DMS153 treated with DMSO at 0.1 percent for 48 hours (cell line): ENCODE results near the gene CFAP77.

Experiments
- DNase-seq: peaks from one replicate; lab custom pipeline; 2025; ENCODE audit not compliant: unreplicated experiment; lab: John Stamatoyannopoulos, UW

Gene CFAP77

GRCh38 chr9:132575005-132575609 lies 165.1 kb downstream of the CFAP77 start:
- peak; percentile 67 for DNase-seq

GRCh38 chr9:132575811-132576210 lies 165.8 kb downstream of the CFAP77 start:
- no peak for DNase-seq

GRCh38 chr9:132577119-132577518 lies 167.1 kb downstream of the CFAP77 start:
- DNase-seq = no peak

- no peak for DNase-seq
Observed at GRCh38 chr9:132578367-132578932, 168.4 kb downstream of the CFAP77 start.

- DNase-seq = no peak
Observed at GRCh38 chr9:132579427-132579798, 169.4 kb downstream of the CFAP77 start.

GRCh38 chr9:132582276-132582785 lies 172.3 kb downstream of the CFAP77 start, which contains the start of gene BARHL1:
Gene BARHL1, plus strand, starts transcription at chr9:132582606. Its CDS starts 192 bp downstream, at chr9:132582798.
- DNase-seq = no peak

- DNase-seq = no peak
Observed at GRCh38 chr9:132582786-132583583, 173.0 kb downstream of the CFAP77 start.

- DNase-seq = no peak
Observed at GRCh38 chr9:132583584-132584304, 173.7 kb downstream of the CFAP77 start.

GRCh38 chr9:132584601-132585560 lies 174.9 kb downstream of the CFAP77 start:
- no peak for DNase-seq

- no peak for DNase-seq
Observed at GRCh38 chr9:132585954-132586829, 176.2 kb downstream of the CFAP77 start.

GRCh38 chr9:132586830-132587591 lies 177.0 kb downstream of the CFAP77 start:
- DNase-seq = no peak

- no peak for DNase-seq
Observed at GRCh38 chr9:132587592-132587955, 177.6 kb downstream of the CFAP77 start.

GRCh38 chr9:132588098-132588497 lies 178.1 kb downstream of the CFAP77 start:
- no peak for DNase-seq

- DNase-seq = no peak
Observed at GRCh38 chr9:132588501-132589147, 178.6 kb downstream of the CFAP77 start.

- DNase-seq = no peak
Observed at GRCh38 chr9:132589148-132590036, 179.4 kb downstream of the CFAP77 start.

GRCh38 chr9:132590037-132590317 lies 180.0 kb downstream of the CFAP77 start:
- DNase-seq = no peak
